ENCODE results near the gene RBM43.
"Not testable (repeated sequence)": the region's sequence is repeated elsewhere in the genome, so short reads cannot be mapped to it uniquely, and the experiment has no call there.

Gene RBM43

GRCh38 chr2:151268085-151268484 lies 6.4 kb upstream of the RBM43 start:
- ATAC-seq, result no peak
- no peak for DNase-seq

- no peak for DNase-seq
- ATAC-seq, result no peak
These were observed 5.9 kb upstream of the RBM43 start for GRCh38 chr2:151267537-151267936.

- DNase-seq, result no peak
- ATAC-seq, result no peak
These were observed 4.3 kb upstream of the RBM43 start for GRCh38 chr2:151265991-151266390.

- DNase-seq, result no peak
These were observed 2.6 kb upstream of the RBM43 start for GRCh38 chr2:151264157-151264825.

GRCh38 chr2:151262629-151263028 lies 966 bp upstream of the RBM43 start:
- ATAC-seq (no peak), DNase-seq (no peak)

More at GRCh38 chr2:151264157-151264825, 2.6 kb upstream of the RBM43 start:
- no peak for ATAC-seq

GRCh38 chr2:151261977-151262291 lies 271 bp upstream of the RBM43 start:
- ATAC-seq, result no peak
- no peak for DNase-seq

- ATAC-seq, result no peak
- DNase-seq, result no peak
These were observed 961 bp downstream of the RBM43 start for GRCh38 chr2:151260573-151261230.

GRCh38 chr2:151258121-151258520 lies 3.5 kb downstream of the RBM43 start:
- ATAC-seq (no peak), DNase-seq (no peak)

- DNase-seq, result no peak
- no peak for ATAC-seq
These were observed 9.0 kb downstream of the RBM43 start for GRCh38 chr2:151252646-151253045.

GRCh38 chr2:151251012-151251411 lies 10.7 kb downstream of the RBM43 start:
- ATAC-seq, result no peak
- DNase-seq, result no peak

GRCh38 chr2:151247432-151247831 lies 14.2 kb downstream of the RBM43 start:
- DNase-seq (no peak), ATAC-seq (no peak)

- no peak for ATAC-seq
- DNase-seq, result no peak
These were observed 15.5 kb downstream of the RBM43 start for GRCh38 chr2:151246152-151246551.

GRCh38 chr2:151243468-151243867 lies 18.2 kb downstream of the RBM43 start:
- ATAC-seq (no peak), DNase-seq (no peak)

GRCh38 chr2:151241224-151241623 lies 20.4 kb downstream of the RBM43 start:
- ATAC-seq, result no peak
- no peak for DNase-seq

GRCh38 chr2:151240433-151240832 lies 21.2 kb downstream of the RBM43 start:
- no peak for ATAC-seq

GRCh38 chr2:151239624-151240023 lies 22.0 kb downstream of the RBM43 start:
- no peak for DNase-seq
- no peak for ATAC-seq

More at GRCh38 chr2:151240433-151240832, 21.2 kb downstream of the RBM43 start:
- DNase-seq, result no peak

- DNase-seq, result peak; percentile 35
These were observed 22.9 kb downstream of the RBM43 start for GRCh38 chr2:151238527-151239487.

GRCh38 chr2:151237422-151238025 lies 24.1 kb downstream of the RBM43 start:
- peak; percentile 83 for ATAC-seq
- peak; percentile 17 for DNase-seq

More at GRCh38 chr2:151238527-151239487, 22.9 kb downstream of the RBM43 start:
- peak; percentile 63 for ATAC-seq

- ATAC-seq, DNase-seq: not testable (repeated sequence)
These were observed 27.9 kb downstream of the RBM43 start for GRCh38 chr2:151233760-151234159.

- DNase-seq, ATAC-seq: not testable (repeated sequence)
These were observed 28.4 kb downstream of the RBM43 start for GRCh38 chr2:151233288-151233687.

- DNase-seq, result no peak
- ATAC-seq, result no peak
These were observed 31.0 kb downstream of the RBM43 start for GRCh38 chr2:151230627-151231140.

Data from stimulated activated naive CD8-positive, alpha-beta T cell treated with anti-CD3 and anti-CD28 coated beads, Interleukin-15, Interleukin-2, amounts not matched to agents 100 U/mL and 50 U/mL, for 24 hours (primary cell).